Upper lobe of right lung (tissue), 1 donor: ENCODE results near the gene ALK. TPM values are rescaled to one million over a fixed set of nuclear protein-coding genes. Genes with fewer than 3 reads are reported as not detected.

Source experiments
- ATAC-seq: fragments of 200-7000 bp; cut with Tn5 transposase; one replicate; pipeline ENCODE4 v1.9.1; 2020; ENCODE audit warnings: mild to moderate bottlenecking, moderate library complexity
- DNase-seq: peaks from one replicate; pipeline ENCODE4 v3.0.0-alpha.2; 2020
- H3K27ac ChIP-seq: fragments of 200-600 bp; one replicate; pipeline ENCODE4 v1.8.0; 2022
- H3K27me3 ChIP-seq: fragments of 200-600 bp; one replicate; pipeline ENCODE4 v1.8.0; 2022; ENCODE audit warnings: mild to moderate bottlenecking
- H3K36me3 ChIP-seq: fragments of 200-600 bp; one replicate; pipeline ENCODE4 v1.8.0; 2022
- H3K4me1 ChIP-seq: fragments of 200-600 bp; one replicate; pipeline ENCODE4 v1.8.0; 2022
- H3K4me3 ChIP-seq: fragments of 200-600 bp; one replicate; pipeline ENCODE4 v1.8.0; 2022; ENCODE audit warnings: mild to moderate bottlenecking
- H3K9me3 ChIP-seq: fragments of 200-600 bp; one replicate; pipeline ENCODE4 v1.8.0; 2022
- CTCF ChIP-seq: fragments of 200-600 bp; IDR thresholded peaks from one replicate; pipeline ENCODE4 v1.8.0; 2022; ENCODE audit warnings: antibody characterized with exemption
- intact Hi-C: fragments of 100-400 bp; cut with DNase I; formaldehyde crosslinking; loops from one replicate; pipeline ENCODE4 v1.11.0; 2022
- total RNA-seq: library from RNA; stranded (reverse); fragmentation: NEBNext Ultra II Directional; extraction: Animal tissue kit (Norgen Biotek cat#: 25700); gene quantifications from one replicate; pipeline ENCODE4 v1.2.1, GENCODE V29; 2021
- donor health status: DM: no; HTN: yes; CAD: no; lungs with severe emphysema.

The ALK gene
- total RNA-seq, 1 donor from 2014 or later: not detected

- no peak for DNase-seq
- Histone ChIP-seq H3K27me3 (no peaks in the 10 kb centered on the region), H3K9me3 (no peaks in the 10 kb centered on the region), H3K36me3 (no peaks in the 10 kb centered on the region), H3K4me1 (no peaks in the 10 kb centered on the region), H3K27ac (no peak overlapping the region), H3K4me3 (no peak overlapping the region)
- no peak for TF ChIP-seq CTCF
- no peak for ATAC-seq
- intact Hi-C loops: no loop called here
Measured at GRCh38 chr2:29643196-29643595, 278.2 kb downstream of the ALK start.

- no peak for ATAC-seq
- Histone ChIP-seq H3K36me3 (no peaks in the 10 kb centered on the region), H3K27ac (no peak overlapping the region), H3K27me3 (no peaks in the 10 kb centered on the region), H3K4me1 (no peaks in the 10 kb centered on the region), H3K9me3 (no peaks in the 10 kb centered on the region), H3K4me3 (no peak overlapping the region)
- no peak for DNase-seq
- no peak for TF ChIP-seq CTCF
- intact Hi-C loops: no loop called here
Measured at GRCh38 chr2:29640360-29640759, 281.0 kb downstream of the ALK start.

GRCh38 chr2:29638641-29639040 lies 282.7 kb downstream of the ALK start:
- Histone ChIP-seq H3K4me3 (no peak overlapping the region), H3K36me3 (no peaks in the 10 kb centered on the region), H3K9me3 (no peaks in the 10 kb centered on the region), H3K27ac (no peak overlapping the region), H3K4me1 (no peaks in the 10 kb centered on the region), H3K27me3 (no peaks in the 10 kb centered on the region)
- ATAC-seq: no peak
- no peak for DNase-seq
- TF ChIP-seq CTCF: no peak
- intact Hi-C loops: no loop called here

- H3K36me3 ChIP-seq: no peaks in the 10 kb centered on the region
- ATAC-seq (no peak), DNase-seq (no peak)
- H3K4me1 ChIP-seq: no peaks in the 10 kb centered on the region
- H3K4me3 ChIP-seq: no peak overlapping the region
- no peaks in the 10 kb centered on the region for H3K9me3 ChIP-seq
- no peaks in the 10 kb centered on the region for H3K27me3 ChIP-seq
- H3K27ac ChIP-seq: no peak overlapping the region
- no peak for TF ChIP-seq CTCF
- intact Hi-C loops: no loop called here
Measured at GRCh38 chr2:29634916-29635315, 286.5 kb downstream of the ALK start.

GRCh38 chr2:29632018-29632417 lies 289.4 kb downstream of the ALK start:
- TF ChIP-seq CTCF: no peak
- intact Hi-C loops: no loop called here
- Histone ChIP-seq H3K9me3 (no peaks in the 10 kb centered on the region), H3K4me3 (no peak overlapping the region), H3K27ac (no peak overlapping the region), H3K27me3 (no peaks in the 10 kb centered on the region), H3K4me1 (no peaks in the 10 kb centered on the region), H3K36me3 (no peaks in the 10 kb centered on the region)
- DNase-seq (no peak), ATAC-seq (no peak)

GRCh38 chr2:29629495-29629894 lies 291.9 kb downstream of the ALK start:
- no peak for TF ChIP-seq CTCF
- ATAC-seq: no peak
- intact Hi-C loops: no loop called here

More at GRCh38 chr2:29629495-29629894, 291.9 kb downstream of the ALK start:
- no peaks in the 10 kb centered on the region for H3K27me3 ChIP-seq
- H3K4me3 ChIP-seq: no peak overlapping the region
- H3K36me3 ChIP-seq: no peaks in the 10 kb centered on the region
- no peaks in the 10 kb centered on the region for H3K9me3 ChIP-seq
- H3K27ac ChIP-seq: no peak overlapping the region
- H3K4me1 ChIP-seq: no peaks in the 10 kb centered on the region
- no peak for DNase-seq
